ENCODE measurements around the gene CDK12. TPM values are rescaled to one million over a fixed set of nuclear protein-coding genes. Genes with fewer than 3 reads are reported as not detected.
A peak's percentile ranks its signal among the peaks of the same experiment; 100 is the strongest.
"Not testable (repeated sequence)": the region's sequence is repeated elsewhere in the genome, so short reads cannot be mapped to it uniquely, and the experiment has no call there.

The CDK12 gene
- total RNA-seq (ENCODE audit: low replicate concordance), result 27.6 and 43.9 TPM in 2 replicates

DNA sequence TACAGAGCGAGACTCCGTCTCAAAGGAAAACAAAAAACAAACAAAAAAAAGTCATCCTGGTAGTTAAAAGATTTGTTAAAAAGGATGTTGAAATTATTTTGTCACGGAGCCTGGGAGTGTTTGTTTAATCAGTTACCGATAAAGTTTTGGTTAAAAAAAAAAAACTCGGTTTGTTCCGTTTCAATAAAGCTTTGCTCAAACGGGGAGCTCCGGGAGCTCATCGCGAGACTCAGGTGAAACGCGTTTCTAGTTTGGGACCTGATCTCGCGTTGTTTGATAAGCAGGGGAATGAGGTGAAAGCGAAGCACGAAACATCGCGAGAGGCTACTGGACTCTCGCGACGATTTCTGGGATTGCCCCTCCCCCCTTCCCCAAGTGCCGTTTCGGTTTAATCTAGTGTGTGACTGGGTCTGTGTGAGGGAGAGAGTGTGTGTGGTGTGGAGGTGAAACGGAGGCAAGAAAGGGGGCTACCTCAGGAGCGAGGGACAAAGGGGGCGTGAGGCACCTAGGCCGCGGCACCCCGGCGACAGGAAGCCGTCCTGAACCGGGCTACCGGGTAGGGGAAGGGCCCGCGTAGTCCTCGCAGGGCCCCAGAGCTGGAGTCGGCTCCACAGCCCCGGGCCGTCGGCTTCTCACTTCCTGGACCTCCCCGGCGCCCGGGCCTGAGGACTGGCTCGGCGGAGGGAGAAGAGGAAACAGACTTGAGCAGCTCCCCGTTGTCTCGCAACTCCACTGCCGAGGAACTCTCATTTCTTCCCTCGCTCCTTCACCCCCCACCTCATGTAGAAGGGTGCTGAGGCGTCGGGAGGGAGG is at the start of gene CDK12:
Gene CDK12 (plus strand): TSS at position 374 of the 813 bp plus-strand sequence. CDS start 586 bp downstream, outside the sequence.
- peak within 1 kb of the TSS; percentile 95 for H3K4me3 ChIP-seq (ENCODE audit: low read depth, low read length)
- TF ChIP-seq, protein P1, sequence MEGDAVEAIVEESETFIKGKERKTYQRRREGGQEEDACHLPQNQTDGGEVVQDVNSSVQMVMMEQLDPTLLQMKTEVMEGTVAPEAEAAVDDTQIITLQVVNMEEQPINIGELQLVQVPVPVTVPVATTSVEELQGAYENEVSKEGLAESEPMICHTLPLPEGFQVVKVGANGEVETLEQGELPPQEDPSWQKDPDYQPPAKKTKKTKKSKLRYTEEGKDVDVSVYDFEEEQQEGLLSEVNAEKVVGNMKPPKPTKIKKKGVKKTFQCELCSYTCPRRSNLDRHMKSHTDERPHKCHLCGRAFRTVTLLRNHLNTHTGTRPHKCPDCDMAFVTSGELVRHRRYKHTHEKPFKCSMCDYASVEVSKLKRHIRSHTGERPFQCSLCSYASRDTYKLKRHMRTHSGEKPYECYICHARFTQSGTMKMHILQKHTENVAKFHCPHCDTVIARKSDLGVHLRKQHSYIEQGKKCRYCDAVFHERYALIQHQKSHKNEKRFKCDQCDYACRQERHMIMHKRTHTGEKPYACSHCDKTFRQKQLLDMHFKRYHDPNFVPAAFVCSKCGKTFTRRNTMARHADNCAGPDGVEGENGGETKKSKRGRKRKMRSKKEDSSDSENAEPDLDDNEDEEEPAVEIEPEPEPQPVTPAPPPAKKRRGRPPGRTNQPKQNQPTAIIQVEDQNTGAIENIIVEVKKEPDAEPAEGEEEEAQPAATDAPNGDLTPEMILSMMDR (IDR thresholded peaks at IDR 0.05; ENCODE audit: insufficient read depth, low read length), result no peak
- peak; percentile 99 for DNase-seq (ENCODE audit: low read depth)

DNA sequence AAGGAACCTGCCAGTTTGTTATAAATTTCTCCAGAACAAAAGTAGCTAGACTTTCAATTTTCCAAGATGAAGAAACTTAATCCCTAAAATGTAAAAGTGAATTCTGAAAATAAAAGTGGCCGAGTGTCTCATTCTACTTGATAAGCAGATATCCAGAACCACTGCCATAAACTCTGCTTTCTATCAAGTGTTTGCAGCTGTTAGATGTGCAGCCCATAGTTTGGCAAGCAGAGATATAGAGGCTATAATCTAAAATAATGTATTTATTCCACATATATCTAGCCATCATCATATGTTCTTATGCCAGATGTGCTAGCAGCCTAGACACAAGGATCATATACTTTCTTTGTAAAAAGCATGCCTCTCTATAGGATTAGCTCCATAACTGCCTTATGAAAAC is 45.1 kb upstream of the CDK12 start:
- TF ChIP-seq, protein P1 (IDR thresholded peaks at IDR 0.05; ENCODE audit: insufficient read depth, low read length), result no peak
- DNase-seq (ENCODE audit: low read depth), result no peak
- H3K4me3 ChIP-seq (ENCODE audit: low read depth, low read length), result no peak overlapping the region

DNA sequence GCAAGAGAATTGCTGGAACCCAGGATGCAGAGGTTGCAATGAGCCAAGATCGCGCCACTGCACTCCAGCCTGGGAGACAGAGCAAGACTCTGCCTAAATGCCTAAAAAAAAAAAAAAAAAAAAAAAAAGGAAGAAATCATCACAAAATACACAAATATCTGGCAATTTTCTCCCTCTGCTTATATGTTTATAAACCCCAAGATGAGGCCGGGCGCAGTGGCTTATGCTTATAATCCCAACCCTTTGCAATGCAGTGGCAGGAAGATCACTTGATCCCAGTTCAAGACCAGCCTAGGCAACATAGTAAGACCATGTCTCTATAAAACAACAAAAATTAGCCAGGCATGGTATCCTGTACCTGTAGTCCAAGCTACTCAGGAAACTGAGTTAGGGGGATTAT is 31.7 kb upstream of the CDK12 start:
- TF ChIP-seq, protein P1 (IDR thresholded peaks at IDR 0.05; ENCODE audit: insufficient read depth, low read length), result no peak
- no peak overlapping the region for H3K4me3 ChIP-seq (ENCODE audit: low read depth, low read length)
- no peak for DNase-seq (ENCODE audit: low read depth)

- DNase-seq (ENCODE audit: low read depth); H3K4me3 ChIP-seq (ENCODE audit: low read depth, low read length): not testable (repeated sequence)
Observed at GRCh38 chr17:39439868-39440267, 21.4 kb upstream of the CDK12 start.

- TF ChIP-seq, protein P1 (IDR thresholded peaks at IDR 0.05; ENCODE audit: insufficient read depth, low read length), result no peak
- no peak overlapping the region for H3K4me3 ChIP-seq (ENCODE audit: low read depth, low read length)
- no peak for DNase-seq (ENCODE audit: low read depth)
Observed at GRCh38 chr17:39443326-39443725, 18.0 kb upstream of the CDK12 start.

- no peak overlapping the region for H3K4me3 ChIP-seq (ENCODE audit: low read depth, low read length)
- TF ChIP-seq, protein P1 (IDR thresholded peaks at IDR 0.05; ENCODE audit: insufficient read depth, low read length), result no peak
- DNase-seq (ENCODE audit: low read depth), result no peak
Observed at GRCh38 chr17:39447561-39447960, 13.7 kb upstream of the CDK12 start.

GRCh38 chr17:39450051-39450450 is 11.2 kb upstream of the CDK12 start:
- DNase-seq (ENCODE audit: low read depth), result no peak
- TF ChIP-seq, protein P1 (IDR thresholded peaks at IDR 0.05; ENCODE audit: insufficient read depth, low read length), result no peak

More at GRCh38 chr17:39450051-39450450, 11.2 kb upstream of the CDK12 start:
- H3K4me3 ChIP-seq (ENCODE audit: low read depth, low read length), result peak overlapping the region; percentile 98
